Myocyte (in vitro differentiated cells): ENCODE measurements around the gene TUBAL3. TPM values are rescaled to one million over a fixed set of nuclear protein-coding genes. Genes with fewer than 3 reads are reported as not detected.

ENCODE experiments used
- DNase-seq: peaks from one replicate; pipeline ENCODE4 v3.0.0-alpha.2; 2012; ENCODE audit warnings: low read depth
- total RNA-seq: library from RNA; depleted of rRNA; stranded (reverse); fragments of >200 nt; gene quantifications from 2 replicates; pipeline ENCODE4 v1.2.3, GENCODE V29; 2014

TUBAL3 gene
- total RNA-seq, 1 donor from 2014 or later = not detected

- peak; percentile 18 for DNase-seq
Measured at GRCh38 chr10:5343979-5344378, 60.6 kb downstream of the TUBAL3 start.

GRCh38 chr10:5343561-5343960, 61.1 kb downstream of the TUBAL3 start:
- peak; percentile 60 for DNase-seq

Other genes starting within 250 kb of the TUBAL3 start
- gene AKR1C8, start 219.7 kb downstream of the TUBAL3 start, total RNA-seq = not detected in 2 replicates
- gene AKR1C4, start 208.0 kb downstream of the TUBAL3 start, total RNA-seq = not detected in 2 replicates
- not detected in 2 replicates for gene UCN3, start 39.9 kb downstream of the TUBAL3 start, total RNA-seq
- gene NET1, start 7.7 kb upstream of the TUBAL3 start, total RNA-seq = 20.2 and 31.6 TPM in 2 replicates
- not detected in 2 replicates for gene CALML5, start 94.7 kb upstream of the TUBAL3 start, total RNA-seq
- gene CALML3, start 120.1 kb upstream of the TUBAL3 start, total RNA-seq = not detected in 2 replicates